SK-N-SH (cell line): ENCODE measurements around the gene ZDHHC16. TPM values are rescaled to one million over a fixed set of nuclear protein-coding genes. Genes with fewer than 3 reads are reported as not detected.

Experiments used
- CTCF ChIA-PET: fragments of 300-600, 350-600 bp; formaldehyde crosslinking; extraction: SDS; loops from one replicate; lab custom pipeline; 2021; lab: Yijun Ruan, JAX
- POLR2A ChIA-PET: fragments of 350-600 bp; sonication (Branson Sonifier 250); formaldehyde crosslinking; extraction: SDS; loops from one replicate; lab custom pipeline; 2020; ENCODE audit warnings: antibody characterized with exemption, inconsistent platforms; lab: Yijun Ruan, JAX
- DNase-seq: peaks from one replicate; pipeline ENCODE4 v3.0.0; 2012
- H2AFZ ChIP-seq: fragments of 200-600 bp; sonication (generic); 2 replicates; pipeline ENCODE4 v1.8.1; 2016; ENCODE audit warnings: antibody characterized with exemption, mild to moderate bottlenecking, low read depth
- H3F3A ChIP-seq: fragments of 200-600 bp; sonication (generic); replicated peaks from 2 replicates; pipeline ENCODE3; 2016; ENCODE audit warnings: antibody characterized with exemption, mild to moderate bottlenecking; ENCODE audit not compliant: insufficient read depth
- H3K27ac ChIP-seq, 2 experiments: fragments of 200-500 bp in 1 of 2; fragments of 200-600 bp in 1 of 2; sonication (Bioruptor generic) in 1 of 2; sonication (generic), shearing (Covaris generic) in 1 of 2; 2 replicates each; pipeline versions ENCODE4 v1.5.1 to v1.6.1; 2014 to 2016; ENCODE audit warnings: low read depth in 2 of 2, inconsistent platforms in 1 of 2, low read length in 1 of 2, mild to moderate bottlenecking in 1 of 2, mixed read lengths in 1 of 2
- H3K27me3 ChIP-seq: fragments of 200-600 bp; sonication (generic), shearing (Covaris generic); 2 replicates; pipeline ENCODE4 v1.6.1; 2016; ENCODE audit warnings: mixed run types; ENCODE audit not compliant: insufficient read depth
- H3K36me3 ChIP-seq, 2 experiments: fragments of 200-500 bp in 1 of 2; fragments of 200-600 bp in 1 of 2; sonication (Bioruptor generic) in 1 of 2; sonication (generic) in 1 of 2; replicated peaks in 1 of 2; 2 replicates each; pipeline versions ENCODE3 to v1.5.1; 2014 to 2016; ENCODE audit warnings: low read length in 1 of 2, mild to moderate bottlenecking in 1 of 2; ENCODE audit not compliant: insufficient read depth in 2 of 2, control insufficient read depth in 1 of 2
- H3K4me1 ChIP-seq, 2 experiments: fragments of 200-500 bp in 1 of 2; fragments of 200-600 bp in 1 of 2; sonication (Bioruptor generic) in 1 of 2; sonication (generic), shearing (Covaris generic) in 1 of 2; 2 replicates each; pipeline versions ENCODE4 v1.5.1 to v1.6.1; 2014 to 2016; ENCODE audit warnings: low read depth in 1 of 2, low read length in 1 of 2, mixed run types in 1 of 2; ENCODE audit not compliant: insufficient read depth in 2 of 2, control insufficient read depth in 1 of 2
- H3K4me2 ChIP-seq: fragments of 200-600 bp; sonication (generic), shearing (Covaris generic); 2 replicates; pipeline ENCODE4 v1.6.1; 2017; ENCODE audit warnings: mixed run types
- H3K4me3 ChIP-seq, 2 experiments: fragments of 200-500 bp in 1 of 2; fragments of 200-600 bp in 1 of 2; sonication (Bioruptor generic) in 1 of 2; sonication (generic), shearing (Covaris generic) in 1 of 2; 2 replicates each; pipeline versions ENCODE4 v1.5.1 to v1.8.1; 2014 to 2016; ENCODE audit warnings: low read depth in 2 of 2, inconsistent platforms in 1 of 2, low read length in 1 of 2, mild to moderate bottlenecking in 1 of 2, mixed read lengths in 1 of 2, moderate library complexity in 1 of 2
- H3K79me2 ChIP-seq: fragments of 200-600 bp; sonication (generic); 2 replicates; pipeline ENCODE4 v1.8.1; 2017; ENCODE audit warnings: mild to moderate bottlenecking; ENCODE audit not compliant: insufficient read depth
- H3K9ac ChIP-seq: fragments of 200-600 bp; sonication (generic); 2 replicates; pipeline ENCODE4 v1.6.1; 2017; ENCODE audit warnings: mixed run types
- H3K9me2 ChIP-seq: fragments of 200-600 bp; sonication (generic); 2 replicates; pipeline ENCODE4 v1.6.1; 2017; ENCODE audit warnings: mixed run types
- H3K9me3 ChIP-seq: fragments of 200-600 bp; sonication (generic); 2 replicates; pipeline ENCODE4 v1.6.1; 2017; ENCODE audit warnings: mixed run types, mild to moderate bottlenecking, moderate library complexity
- H4K20me1 ChIP-seq: fragments of 200-600 bp; sonication (generic); 2 replicates; pipeline ENCODE4 v1.6.1; 2017; ENCODE audit warnings: mild to moderate bottlenecking, mixed run types; ENCODE audit not compliant: insufficient read depth
- ELF1 ChIP-seq: IDR thresholded peaks from 2 replicates; pipeline ENCODE4 v1.4.0; 2012
- EZH2phosphoT487 ChIP-seq: fragments of 200-600 bp; sonication (generic); IDR thresholded peaks from 2 replicates; pipeline ENCODE4 v1.6.1; 2017; ENCODE audit warnings: low read depth, mixed run types, mild to moderate bottlenecking, antibody characterized with exemption, moderate library complexity, borderline replicate concordance
- FOSL2 ChIP-seq: IDR thresholded peaks from 2 replicates; pipeline ENCODE4 v1.4.0; 2012; ENCODE audit warnings: low read depth, mild to moderate bottlenecking, moderate library complexity, borderline replicate concordance
- MAX ChIP-seq: IDR thresholded peaks from 2 replicates; pipeline ENCODE4 v1.4.0; 2012; ENCODE audit warnings: low read depth
- MEF2A ChIP-seq: IDR thresholded peaks from 2 replicates; pipeline ENCODE4 v1.4.0; 2012; ENCODE audit warnings: low read depth, borderline replicate concordance
- MXI1 ChIP-seq: IDR thresholded peaks from 2 replicates; pipeline ENCODE4 v1.6.1; 2012; ENCODE audit warnings: mild to moderate bottlenecking, low read depth, low read length, improper control_type of control experiment
- PBX3 ChIP-seq: IDR thresholded peaks from 2 replicates; pipeline ENCODE4; 2012
- POLR2AphosphoS5 ChIP-seq: IDR thresholded peaks from 2 replicates; pipeline ENCODE4 v1.6.1; 2012; ENCODE audit warnings: low read depth, low read length
- SIN3A ChIP-seq: IDR thresholded peaks from 2 replicates; pipeline ENCODE4 v1.6.1; 2012; ENCODE audit warnings: low read depth, mild to moderate bottlenecking, low read length, moderate library complexity, borderline replicate concordance
- TAF1 ChIP-seq: IDR thresholded peaks from 2 replicates; pipeline ENCODE4 v1.6.1; 2012; ENCODE audit warnings: low read depth, mild to moderate bottlenecking, low read length, moderate library complexity, borderline replicate concordance
- USF2 ChIP-seq: fragments of 150-350 bp; IDR thresholded peaks from 2 replicates; pipeline ENCODE4 v1.6.1; 2017; ENCODE audit warnings: antibody characterized with exemption, low read length, low read depth, borderline replicate concordance
- WGBS: methylation state at CpG from one replicate; pipeline ENCODE4 v1.1.6; 2017; ENCODE audit warnings: low lambda C conversion rate; 5-methylcytosine and 5-hydroxymethylcytosine counted together
- polyA plus RNA-seq, 3 experiments: library from polyadenylated mRNA; depleted of rRNA; stranded (reverse); fragments of >200 nt; gene quantifications; 2 replicates each; pipeline ENCODE4 v1.2.3, GENCODE V29; 2012

Gene ZDHHC16
- polyA plus RNA-seq, 1 of the 3 experiments (the other 2 are of a cell fraction): 71.5 TPM

GRCh38 chr10:97445722-97446639, at the start of gene ZDHHC16, which contains the start of gene EXOSC1 (continued):
- TF ChIP-seq USF2 (peak; percentile 45; the same call in 1 of the 2 replicates), TAF1 (peak; percentile 74)

- TF ChIP-seq MEF2A: 0 out of 2 replicates have a peak, but pooled peaks have one; percentile 76
- 0 out of 2 replicates have a peak, but pooled peaks have one; percentile 25 for TF ChIP-seq MAX
- TF ChIP-seq SIN3A: peak; percentile 61; the same call in 1 of the 2 replicates
- no peak for TF ChIP-seq ELF1
- TF ChIP-seq PBX3: 0 out of 2 replicates have a peak, but pooled peaks have one; percentile 10
- TF ChIP-seq EZH2phosphoT487: no peak
- TF ChIP-seq POLR2AphosphoS5: 0 out of 2 replicates have a peak, but pooled peaks have one; percentile 18
- TF ChIP-seq MXI1: peak; percentile 71
- TF ChIP-seq USF2: no peak
- TF ChIP-seq FOSL2: peak; percentile 43
- POLR2A ChIA-PET: interaction anchor here (0.6 to 1.9 kb wide), 4 partner anchors 40 to 238 kb away, joined by 3 to 11 read pairs (median 4); partner anchors contain the start of gene FRAT1
- H3K9me3 ChIP-seq: no peaks in the 10 kb centered on the region
- peak overlapping the region; percentile 73 to 84 for H3K4me3 ChIP-seq
- H3K27me3 ChIP-seq: no peaks in the 10 kb centered on the region
- peak; percentile 72 for DNase-seq
- CTCF ChIA-PET: interaction anchor here (0.7 to 2.3 kb wide), 6 partner anchors 9 to 154 kb away, joined by 3 to 7 read pairs (median 4); no protein-coding TSS in a partner anchor
- H3K4me2 ChIP-seq: peak overlapping the region; percentile 91
- no peaks in the 10 kb centered on the region for H3K9me2 ChIP-seq
- peak overlapping the region; percentile 82 for H3K9ac ChIP-seq
- 10% methylated on average over 20 of the region's 21 CpGs for WGBS
- H3K4me1 ChIP-seq: peaks cover 0 to 3% of the 10 kb centered on the region in 2 experiments; a peak in 2 of 4 replicates
- peaks cover 40% of the 10 kb centered on the region for H3K79me2 ChIP-seq
- H2AFZ ChIP-seq: peak overlapping the region; percentile 52
- peaks cover 7% of the 10 kb centered on the region for H3F3A ChIP-seq
- H4K20me1 ChIP-seq: no peaks in the 10 kb centered on the region
- H3K27ac ChIP-seq: peak overlapping the region; percentile 36 to 91
- H3K36me3 ChIP-seq: peaks cover 11 to 39% of the 10 kb centered on the region in 2 experiments
Observed at GRCh38 chr10:97399843-97400545, 46.0 kb upstream of the ZDHHC16 start.
